Mucosa of rectum (tissue), 2 donors: Measurements from ENCODE around the gene SHB.
A peak's percentile ranks its signal among the peaks of the same experiment; 100 is the strongest.

Experiments used
- H3K27ac ChIP-seq, 2 donors: one replicate each; pipeline ENCODE4 v1.7.0; 2013; ENCODE audit warnings: inconsistent platforms in 2 of 2, low read depth in 2 of 2, low read length in 2 of 2
- H3K27me3 ChIP-seq, 2 donors: one replicate each; pipeline ENCODE4 v1.7.0; 2013; ENCODE audit warnings: low read length in 2 of 2; ENCODE audit not compliant: control insufficient read depth in 2 of 2, insufficient read depth in 2 of 2
- H3K36me3 ChIP-seq, 2 donors: one replicate each; pipeline ENCODE4 v1.7.0; 2013; ENCODE audit warnings: low read length in 2 of 2; ENCODE audit not compliant: control insufficient read depth in 2 of 2, insufficient read depth in 2 of 2
- H3K4me1 ChIP-seq, 2 donors: one replicate each; pipeline ENCODE4 v1.7.0; 2013; ENCODE audit warnings: low read length in 2 of 2, mild to moderate bottlenecking in 1 of 2; ENCODE audit not compliant: control insufficient read depth in 2 of 2, insufficient read depth in 2 of 2
- H3K4me3 ChIP-seq, 2 donors: one replicate each; pipeline ENCODE4 v1.7.0; 2013; ENCODE audit warnings: low read length in 2 of 2
- H3K9ac ChIP-seq, 2 donors: one replicate each; pipeline ENCODE4 v1.7.0; 2013; ENCODE audit warnings: low read length in 2 of 2, low read depth in 1 of 2, mild to moderate bottlenecking in 1 of 2
- H3K9me3 ChIP-seq, 2 donors: one replicate each; pipeline ENCODE4 v1.7.0; 2013; ENCODE audit warnings: low read length in 2 of 2; ENCODE audit not compliant: control insufficient read depth in 2 of 2
- donor health status: healthy.
- donor health status: Normal muscosa, but diverticular disease.

SHB gene

DNA sequence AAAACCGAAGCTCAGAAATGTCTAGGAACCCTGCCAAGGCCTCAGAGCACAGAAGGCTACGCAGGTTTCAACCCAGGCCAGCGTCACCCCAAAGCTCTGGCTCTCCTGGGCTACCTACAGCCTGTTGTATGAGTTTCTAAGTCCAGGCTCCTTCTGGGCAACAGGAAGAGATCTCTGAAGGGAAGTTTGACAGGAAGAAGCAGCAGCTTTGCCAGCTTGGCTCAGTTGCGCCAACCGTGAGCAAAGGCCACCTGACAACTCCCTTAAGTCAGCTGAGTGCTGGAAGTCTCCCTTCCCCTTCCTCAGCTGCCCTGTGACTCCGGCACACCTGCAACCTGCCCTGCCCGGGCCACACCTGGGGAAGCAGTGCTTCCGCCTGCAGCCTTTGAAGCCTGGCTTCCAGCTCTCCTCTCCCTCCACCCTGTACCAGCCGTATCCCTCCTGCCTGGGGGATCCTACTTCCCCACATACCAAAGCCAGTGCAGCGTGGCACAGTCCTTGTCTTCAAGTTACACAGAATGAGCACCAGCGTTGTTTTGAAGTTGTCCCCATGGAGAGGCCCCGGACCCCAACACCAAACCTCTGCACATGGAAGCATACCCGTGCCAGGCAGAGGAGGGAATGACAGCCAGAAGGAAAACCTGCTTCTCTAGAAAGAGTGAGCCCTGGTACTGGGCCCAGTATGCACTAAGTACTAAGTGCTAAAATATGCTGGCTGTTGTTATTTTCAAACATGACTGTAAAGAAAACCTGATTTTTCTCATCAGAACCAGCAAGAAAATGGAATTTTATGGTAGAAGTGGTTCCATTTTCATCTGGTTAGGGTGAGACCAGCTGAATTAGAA lies 36.5 kb downstream of the SHB start:
- Histone ChIP-seq H3K9ac (peak overlapping the region; percentile 50 to 52), H3K27ac (peak overlapping the region; percentile 83 to 86), H3K4me3 (peak overlapping the region; percentile 33 to 45), H3K36me3 (no peaks in the 10 kb centered on the region), H3K4me1 (peaks cover 20 to 28% of the 10 kb centered on the region in 2 donors), H3K9me3 (no peaks in the 10 kb centered on the region), H3K27me3 (no peaks in the 10 kb centered on the region)

DNA sequence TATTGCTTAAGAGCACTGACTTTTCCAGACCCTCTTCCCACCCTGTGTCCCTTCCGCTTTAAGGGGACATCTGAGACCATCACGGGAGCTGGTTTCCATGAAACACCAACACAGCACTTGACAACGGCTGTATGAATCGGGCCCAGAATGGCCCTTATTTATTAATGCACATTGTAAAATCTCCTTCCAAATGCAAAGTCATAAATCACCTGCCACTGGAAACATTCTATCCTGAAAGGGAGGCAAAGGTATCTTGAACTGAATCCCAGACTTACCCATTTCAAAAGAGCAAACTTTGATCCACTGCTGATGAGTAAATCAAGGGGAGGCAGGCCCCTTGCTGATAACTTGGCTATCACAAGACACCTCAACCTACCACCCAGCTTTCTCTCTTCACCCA lies 37.4 kb downstream of the SHB start:
- Histone ChIP-seq H3K4me1 (peaks cover 28 to 36% of the 10 kb centered on the region in 2 donors), H3K9ac (peak overlapping the region; percentile 50 to 52), H3K4me3 (no peak overlapping the region), H3K27me3 (no peaks in the 10 kb centered on the region), H3K27ac (peak overlapping the region; percentile 83 to 86), H3K36me3 (no peaks in the 10 kb centered on the region), H3K9me3 (no peaks in the 10 kb centered on the region)

DNA sequence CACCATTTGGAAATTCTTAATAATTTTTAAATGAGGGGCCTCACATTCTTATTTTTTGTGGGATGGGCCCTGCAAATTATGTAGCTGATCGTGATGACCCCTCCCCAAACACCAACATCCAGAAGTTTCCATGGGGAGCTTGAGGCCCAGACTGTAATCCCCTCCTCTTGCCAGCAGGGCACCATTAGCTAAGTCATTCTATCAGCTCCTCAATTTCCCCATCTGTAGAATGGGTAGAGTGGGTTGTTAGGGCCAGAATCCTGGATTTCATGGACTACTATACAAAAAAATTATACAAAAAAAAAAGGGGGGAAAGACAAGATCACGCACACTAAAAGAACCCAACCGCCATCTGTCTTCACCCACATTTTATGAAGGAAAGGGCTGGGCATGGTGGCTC lies 38.4 kb downstream of the SHB start:
- no peaks in the 10 kb centered on the region for H3K9me3 ChIP-seq
- H3K27ac ChIP-seq = no peak overlapping the region
- H3K9ac ChIP-seq = no peak overlapping the region
- H3K4me3 ChIP-seq = no peak overlapping the region
- peaks cover 36 to 43% of the 10 kb centered on the region in 2 donors for H3K4me1 ChIP-seq
- H3K27me3 ChIP-seq = no peaks in the 10 kb centered on the region
- H3K36me3 ChIP-seq = no peaks in the 10 kb centered on the region

DNA sequence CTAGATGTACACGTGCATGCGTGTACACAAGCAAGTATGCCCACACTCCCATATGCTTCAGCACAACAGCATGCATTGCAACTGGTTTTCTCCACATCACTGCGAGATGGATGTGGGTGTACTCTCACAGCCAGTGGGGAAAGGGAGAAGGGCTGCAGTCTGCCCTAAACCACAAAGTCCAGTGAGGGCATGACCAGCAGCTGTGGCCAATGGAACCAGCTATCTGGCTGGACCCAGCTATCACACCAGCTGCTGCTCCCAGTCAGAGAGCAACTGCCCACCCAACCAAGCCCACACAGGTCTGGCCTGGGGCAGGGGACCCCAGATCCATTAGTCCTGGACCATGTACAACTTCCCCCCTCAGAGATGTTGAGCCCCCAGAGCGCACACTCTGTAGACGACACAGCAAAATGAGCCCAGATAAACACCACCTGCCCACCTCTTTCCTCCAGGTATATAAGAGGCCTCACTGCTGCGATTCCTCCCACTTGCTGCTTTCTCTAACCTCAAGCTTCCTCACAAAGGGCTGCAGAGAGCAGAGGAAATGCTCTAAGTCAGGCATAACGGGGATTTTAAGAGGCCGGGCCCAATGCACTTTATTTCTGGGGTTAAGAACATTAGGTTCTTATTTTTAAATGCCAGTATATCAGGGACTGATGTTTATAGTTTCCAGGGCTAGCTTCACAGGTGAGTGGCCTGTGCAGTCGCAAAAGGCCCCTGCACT lies 39.0 kb downstream of the SHB start:
- Histone ChIP-seq H3K27me3 (no peaks in the 10 kb centered on the region), H3K9ac (no peak overlapping the region), H3K9me3 (no peaks in the 10 kb centered on the region), H3K27ac (no peak overlapping the region), H3K36me3 (no peaks in the 10 kb centered on the region), H3K4me3 (no peak overlapping the region), H3K4me1 (peaks cover 36 to 43% of the 10 kb centered on the region in 2 donors)

DNA sequence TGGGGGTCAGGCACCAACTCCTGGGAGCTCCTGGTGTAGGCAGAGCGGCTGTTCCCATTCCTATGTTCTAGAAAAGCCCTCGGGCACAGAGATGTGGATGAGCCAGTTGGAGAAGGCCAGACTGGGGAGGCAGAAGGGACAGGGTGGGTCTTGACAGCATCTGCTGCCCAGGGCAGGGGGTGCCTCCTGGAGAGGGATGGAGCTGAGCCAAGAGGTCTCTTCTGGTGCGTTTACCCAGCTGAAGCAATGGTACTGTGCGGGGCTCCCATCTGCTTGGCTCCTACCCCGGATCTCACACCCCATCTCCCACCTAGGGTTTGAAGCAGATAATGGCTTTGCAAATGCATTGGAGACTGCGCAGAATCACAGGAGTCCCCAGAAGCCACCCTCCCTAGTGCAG lies 41.3 kb downstream of the SHB start:
- Histone ChIP-seq H3K27ac (no peak overlapping the region), H3K27me3 (no peaks in the 10 kb centered on the region), H3K9me3 (no peaks in the 10 kb centered on the region), H3K4me3 (no peak overlapping the region), H3K36me3 (no peaks in the 10 kb centered on the region), H3K9ac (no peak overlapping the region), H3K4me1 (peaks cover 39 to 42% of the 10 kb centered on the region in 2 donors)

DNA sequence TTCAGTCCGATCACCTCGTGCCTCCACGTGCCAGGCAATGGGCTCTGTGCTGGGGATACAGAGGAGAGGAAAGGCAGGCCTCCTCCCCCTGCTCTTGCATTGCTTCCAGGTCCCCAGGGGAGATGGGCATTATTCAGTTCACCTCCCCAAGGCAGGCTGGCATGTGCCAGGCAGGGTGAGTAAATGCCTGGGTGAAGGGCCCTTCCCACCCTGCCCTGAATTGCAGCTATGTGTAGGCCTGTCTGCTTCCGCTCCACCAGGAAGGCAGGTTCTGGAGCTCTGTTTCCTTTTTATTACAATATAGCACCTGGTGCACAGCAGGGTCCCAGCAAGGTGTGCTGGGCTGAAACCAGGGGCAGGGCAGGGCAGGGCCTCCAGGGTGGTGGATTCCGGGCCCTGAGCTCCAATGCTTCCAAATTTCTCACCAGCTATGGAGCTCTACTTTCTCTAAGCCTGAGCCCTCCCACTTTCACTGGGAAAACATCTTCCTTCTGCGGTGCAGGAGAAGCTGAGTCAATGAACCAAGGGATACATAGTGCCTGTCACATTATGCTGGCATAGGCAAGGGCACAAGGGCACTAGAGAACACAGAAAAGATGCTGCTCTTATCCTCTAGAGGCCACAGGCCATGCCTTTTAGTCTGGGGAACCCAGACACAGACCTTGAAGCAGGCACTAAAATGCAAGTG lies 42.0 kb downstream of the SHB start:
- no peaks in the 10 kb centered on the region for H3K27me3 ChIP-seq
- no peaks in the 10 kb centered on the region for H3K36me3 ChIP-seq
- H3K4me3 ChIP-seq = no peak overlapping the region
- H3K4me1 ChIP-seq = peaks cover 32 to 37% of the 10 kb centered on the region in 2 donors
- no peaks in the 10 kb centered on the region for H3K9me3 ChIP-seq
- peak overlapping the region; percentile 34 to 59 for H3K27ac ChIP-seq
- H3K9ac ChIP-seq = no peak overlapping the region

DNA sequence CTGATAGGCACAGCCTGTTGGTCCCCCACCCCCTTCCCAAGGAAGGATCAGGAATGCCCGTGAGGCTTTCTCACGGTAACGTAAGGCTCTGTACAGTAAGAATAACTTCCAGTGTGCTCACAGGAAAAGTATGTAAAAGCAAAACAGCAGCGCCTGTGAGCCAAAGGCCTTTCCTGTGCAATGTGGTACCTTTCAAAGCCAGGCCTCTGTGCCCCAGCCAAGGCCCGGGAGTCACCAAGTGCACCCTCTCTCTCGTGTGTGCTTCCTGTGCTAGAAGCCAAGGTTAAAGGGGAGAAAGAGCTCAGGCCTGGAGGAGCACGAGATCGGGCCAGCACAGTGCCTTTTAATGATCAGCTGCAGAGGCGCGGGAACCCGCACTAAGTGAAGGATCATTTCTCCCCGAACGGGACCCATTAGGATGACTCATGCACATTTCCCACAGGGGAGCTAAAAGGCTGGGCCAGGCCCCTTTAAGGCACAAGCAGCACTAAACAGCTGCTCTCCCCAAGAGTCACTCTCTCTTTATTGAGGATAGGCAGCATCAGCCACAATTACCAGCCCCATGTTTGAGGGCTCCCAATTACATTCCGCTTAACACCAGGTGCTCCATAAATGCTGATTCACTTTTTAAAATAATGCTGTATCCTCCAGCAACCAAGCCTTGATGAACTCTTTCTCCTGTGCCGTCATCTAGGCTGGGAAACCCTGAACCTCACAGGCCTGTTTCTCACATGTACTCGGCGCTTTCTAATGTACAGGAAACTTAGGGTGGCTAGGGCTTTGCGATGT lies 42.8 kb downstream of the SHB start:
- peaks cover 26 to 29% of the 10 kb centered on the region in 2 donors for H3K4me1 ChIP-seq
- no peaks in the 10 kb centered on the region for H3K9me3 ChIP-seq
- H3K27ac ChIP-seq = peak overlapping the region; percentile 34 to 59
- H3K27me3 ChIP-seq = no peaks in the 10 kb centered on the region
- H3K36me3 ChIP-seq = no peaks in the 10 kb centered on the region
- no peak overlapping the region for H3K4me3 ChIP-seq
- H3K9ac ChIP-seq = no peak overlapping the region

DNA sequence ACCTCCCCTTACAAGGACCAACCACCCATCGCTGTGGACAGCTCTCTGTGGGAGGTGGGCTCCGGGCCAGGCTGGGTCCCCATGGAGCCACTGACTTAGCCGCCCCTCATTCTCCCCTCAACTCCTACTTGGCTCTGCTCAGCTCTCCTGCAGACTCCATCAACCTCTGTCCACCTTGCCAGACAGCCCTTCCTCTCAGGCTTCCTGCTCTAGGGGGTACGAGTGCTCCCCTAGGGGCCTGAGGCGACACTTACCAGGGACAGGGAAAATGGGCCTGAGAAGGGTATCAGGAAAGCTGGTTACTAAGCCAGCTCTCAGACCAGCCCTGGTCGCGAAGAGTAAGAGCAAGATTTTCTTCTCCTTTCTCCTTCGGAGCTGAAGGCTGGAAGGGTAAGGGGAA lies 43.9 kb downstream of the SHB start:
- Histone ChIP-seq H3K36me3 (no peaks in the 10 kb centered on the region), H3K27ac (peak overlapping the region in 1 of 2 donors; percentile 32), H3K27me3 (no peaks in the 10 kb centered on the region), H3K4me3 (no peak overlapping the region), H3K4me1 (peaks cover 26 to 31% of the 10 kb centered on the region in 2 donors), H3K9me3 (no peaks in the 10 kb centered on the region), H3K9ac (no peak overlapping the region)

DNA sequence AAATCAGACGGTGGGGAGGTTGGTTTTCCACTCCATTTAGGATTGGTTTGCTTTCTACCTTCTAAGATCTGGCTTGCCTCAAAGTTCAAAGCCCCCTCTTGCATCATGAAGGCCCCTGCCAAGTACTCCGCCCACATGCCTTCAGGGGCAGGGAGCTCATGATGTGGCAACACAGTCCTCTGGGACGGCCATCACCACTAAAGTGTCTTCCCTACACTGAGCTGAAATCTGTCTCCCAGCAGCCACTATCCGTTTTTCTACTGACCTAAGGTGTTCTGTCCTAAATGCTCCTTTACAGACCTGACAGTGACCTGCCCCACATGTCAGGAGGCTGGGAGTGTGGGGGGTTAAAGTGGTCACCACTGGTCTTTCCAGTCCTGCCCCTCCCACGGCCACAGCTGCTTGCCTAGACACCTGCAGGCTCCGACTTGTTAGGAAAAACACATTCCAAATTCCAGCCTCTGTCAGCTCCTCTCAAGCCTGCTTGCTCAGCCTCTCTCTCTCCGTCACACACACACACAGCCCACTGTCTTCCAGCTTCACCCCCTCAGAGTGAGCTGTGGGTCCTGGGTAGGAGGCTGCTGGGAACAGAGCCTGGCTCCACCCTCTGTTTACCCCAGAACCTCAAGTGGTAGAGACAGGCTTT lies 44.9 kb downstream of the SHB start:
- Histone ChIP-seq H3K27ac (no peak overlapping the region), H3K9me3 (no peaks in the 10 kb centered on the region), H3K36me3 (no peaks in the 10 kb centered on the region), H3K9ac (peak overlapping the region in 1 of 2 donors; percentile 10), H3K4me3 (no peak overlapping the region), H3K27me3 (no peaks in the 10 kb centered on the region), H3K4me1 (peaks cover 28 to 34% of the 10 kb centered on the region in 2 donors)
